PC-9 (cell line): ENCODE results near the gene MIB1.

Experiments used
- EZH2 ChIP-seq: fragments of 200-600 bp; sonication (generic); IDR thresholded peaks from 2 replicates; pipeline ENCODE4 v1.8.0; 2017; ENCODE audit warnings: antibody characterized with exemption, low read depth
- TF ChIP-seq, protein P1 (sequence below): fragments of 200-600 bp; sonication (generic); conservative IDR thresholded peaks from 2 replicates; pipeline ENCODE4 v1.6.1; 2017; ENCODE audit warnings: mixed run types, antibody characterized with exemption, mild to moderate bottlenecking, moderate library complexity

DNA sequence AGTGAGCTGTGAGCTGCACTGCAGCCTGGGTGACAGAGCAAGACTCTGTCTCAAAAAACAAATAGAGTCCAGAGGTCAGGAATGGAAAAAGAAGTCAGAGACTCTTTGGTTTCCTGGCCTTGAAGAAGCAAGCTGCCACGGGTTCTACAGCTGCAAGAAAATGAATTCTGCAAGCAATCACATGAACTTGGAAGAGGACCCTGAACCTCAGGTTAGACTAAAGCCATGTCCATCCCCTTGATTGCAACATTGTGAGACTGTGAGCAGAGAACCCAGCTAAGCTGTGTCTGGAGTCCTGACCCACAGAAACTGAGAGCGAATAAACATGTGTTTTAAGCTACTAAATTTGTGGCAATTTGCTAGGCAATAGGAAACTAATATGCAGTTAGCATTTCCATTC, 12.9 kb upstream of the MIB1 start:
- TF ChIP-seq, protein P1, sequence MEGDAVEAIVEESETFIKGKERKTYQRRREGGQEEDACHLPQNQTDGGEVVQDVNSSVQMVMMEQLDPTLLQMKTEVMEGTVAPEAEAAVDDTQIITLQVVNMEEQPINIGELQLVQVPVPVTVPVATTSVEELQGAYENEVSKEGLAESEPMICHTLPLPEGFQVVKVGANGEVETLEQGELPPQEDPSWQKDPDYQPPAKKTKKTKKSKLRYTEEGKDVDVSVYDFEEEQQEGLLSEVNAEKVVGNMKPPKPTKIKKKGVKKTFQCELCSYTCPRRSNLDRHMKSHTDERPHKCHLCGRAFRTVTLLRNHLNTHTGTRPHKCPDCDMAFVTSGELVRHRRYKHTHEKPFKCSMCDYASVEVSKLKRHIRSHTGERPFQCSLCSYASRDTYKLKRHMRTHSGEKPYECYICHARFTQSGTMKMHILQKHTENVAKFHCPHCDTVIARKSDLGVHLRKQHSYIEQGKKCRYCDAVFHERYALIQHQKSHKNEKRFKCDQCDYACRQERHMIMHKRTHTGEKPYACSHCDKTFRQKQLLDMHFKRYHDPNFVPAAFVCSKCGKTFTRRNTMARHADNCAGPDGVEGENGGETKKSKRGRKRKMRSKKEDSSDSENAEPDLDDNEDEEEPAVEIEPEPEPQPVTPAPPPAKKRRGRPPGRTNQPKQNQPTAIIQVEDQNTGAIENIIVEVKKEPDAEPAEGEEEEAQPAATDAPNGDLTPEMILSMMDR = no peak
- no peak for TF ChIP-seq EZH2
